Keratinocyte (primary cell): ENCODE data around the gene FAM193B. TPM values are rescaled to one million over a fixed set of nuclear protein-coding genes. Genes with fewer than 3 reads are reported as not detected.

Experiments used
- DNase-seq: peaks from one replicate; pipeline ENCODE4 v3.0.0-alpha.2; 2011; ENCODE audit warnings: low read depth, missing footprints, low spot score
- FAIRE-seq: peaks from 2 replicates; lab custom pipeline; 2011; peaks lifted over from hg19 to GRCh38; lab: Jason Lieb, UNC
- H2AFZ ChIP-seq: 2 replicates; pipeline ENCODE4 v1.6.0; 2012; ENCODE audit warnings: low read length, control low read depth, inconsistent platforms; ENCODE audit not compliant: control insufficient read depth
- H3K27ac ChIP-seq: 2 replicates; pipeline ENCODE4 v1.5.1; 2011; ENCODE audit warnings: low read length; ENCODE audit not compliant: control insufficient read depth, insufficient read depth
- H3K27me3 ChIP-seq: 3 replicates; pipeline ENCODE4 v1.6.0; 2011; ENCODE audit warnings: low read length; ENCODE audit not compliant: control insufficient read depth, insufficient read depth; ENCODE audit errors: extremely low read depth
- H3K36me3 ChIP-seq, 2 experiments: 2 replicates in 1 of 2; 3 replicates in 1 of 2; pipeline ENCODE4 v1.5.1; 2011; ENCODE audit warnings: low read length in 2 of 2, mild to moderate bottlenecking in 1 of 2; ENCODE audit not compliant: control insufficient read depth in 2 of 2, insufficient read depth in 2 of 2; ENCODE audit errors: extremely low read depth in 1 of 2
- H3K4me1 ChIP-seq: 3 replicates; pipeline ENCODE4 v1.5.1; 2011; ENCODE audit warnings: low read length; ENCODE audit not compliant: control insufficient read depth, insufficient read depth; ENCODE audit errors: extremely low read depth
- H3K4me2 ChIP-seq: 3 replicates; pipeline ENCODE4 v1.6.0; 2011; ENCODE audit warnings: low read depth, low read length; ENCODE audit not compliant: control insufficient read depth, insufficient read depth; ENCODE audit errors: extremely low read depth
- H3K4me3 ChIP-seq, 3 experiments: fragments of 200-600 bp in 1 of 3; sonication (generic) in 1 of 3; 2 replicates in 2 of 3; 3 replicates in 1 of 3; pipeline ENCODE4 v1.5.1; 2011 to 2016; ENCODE audit warnings: low read length in 3 of 3, mild to moderate bottlenecking in 3 of 3, control low read depth in 2 of 3, inconsistent platforms in 1 of 3, low read depth in 1 of 3, mixed read lengths in 1 of 3, mixed run types in 1 of 3, moderate library complexity in 1 of 3; ENCODE audit not compliant: control insufficient read depth in 2 of 3, insufficient read depth in 2 of 3; ENCODE audit errors: extremely low read depth in 1 of 3
- H3K79me2 ChIP-seq: 2 replicates; pipeline ENCODE4 v1.6.0; 2012; ENCODE audit warnings: low read length; ENCODE audit not compliant: control insufficient read depth, insufficient read depth
- H3K9ac ChIP-seq: 3 replicates; pipeline ENCODE4 v1.6.0; 2011; ENCODE audit warnings: low read length; ENCODE audit not compliant: control insufficient read depth, insufficient read depth; ENCODE audit errors: extremely low read depth
- H3K9me1 ChIP-seq: 3 replicates; pipeline ENCODE4 v1.6.0; 2011; ENCODE audit warnings: low read length; ENCODE audit not compliant: control insufficient read depth, insufficient read depth; ENCODE audit errors: extremely low read depth
- H3K9me3 ChIP-seq: 2 replicates; pipeline ENCODE4 v1.5.1; 2012; ENCODE audit warnings: low read depth, low read length; ENCODE audit not compliant: control insufficient read depth
- H4K20me1 ChIP-seq: 3 replicates; pipeline ENCODE4 v1.6.0; 2011; ENCODE audit warnings: low read length; ENCODE audit not compliant: control insufficient read depth, insufficient read depth; ENCODE audit errors: extremely low read depth
- EZH2 ChIP-seq: IDR thresholded peaks from one replicate; pipeline ENCODE4 v1.6.1; 2012; ENCODE audit warnings: inconsistent platforms, mild to moderate bottlenecking, low read length, moderate library complexity
- dilution Hi-C: fragments of 300-500 bp; cut with MboI; formaldehyde crosslinking; loops from one replicate; pipeline ENCODE4 v1.7.0; 2020; ENCODE audit warnings: low sequenced_read_pairs; ENCODE audit not compliant: extremely low pct_ligation_motif_present
- polyA plus RNA-seq, 5 experiments: library from polyadenylated mRNA; depleted of rRNA in 3 of 5; stranded (reverse) in 3 of 5; stranded (forward) in 1 of 5; unstranded in 1 of 5; fragments of >200 nt; gene quantifications; 1 replicate in 1 of 5; 2 replicates in 3 of 5; 3 replicates in 1 of 5; pipeline versions ENCODE4 v1.2.1 to v1.2.3, GENCODE V29; 2011 to 2012; ENCODE audit warnings: missing spikeins in 2 of 5, low read depth in 1 of 5, low replicate concordance in 1 of 5
- TF ChIP-seq, protein P1 (sequence below), 3 experiments: IDR thresholded peaks in 1 of 3; conservative IDR thresholded peaks in 1 of 3; optimal IDR thresholded peaks in 1 of 3; 2 replicates in 2 of 3; 3 replicates in 1 of 3; pipeline versions ENCODE3 to v1.5.1; 2011; ENCODE audit warnings: low read length in 3 of 3, mild to moderate bottlenecking in 3 of 3, moderate library complexity in 2 of 3, control low read depth in 1 of 3, inconsistent platforms in 1 of 3; ENCODE audit not compliant: insufficient read depth in 2 of 3; ENCODE audit errors: extremely low read depth in 1 of 3

Gene FAM193B
- polyA plus RNA-seq, 1 donor (not counting 4 experiments of a cell fraction or from before 2014, with no cell fraction given): 27.5 TPM

DNA sequence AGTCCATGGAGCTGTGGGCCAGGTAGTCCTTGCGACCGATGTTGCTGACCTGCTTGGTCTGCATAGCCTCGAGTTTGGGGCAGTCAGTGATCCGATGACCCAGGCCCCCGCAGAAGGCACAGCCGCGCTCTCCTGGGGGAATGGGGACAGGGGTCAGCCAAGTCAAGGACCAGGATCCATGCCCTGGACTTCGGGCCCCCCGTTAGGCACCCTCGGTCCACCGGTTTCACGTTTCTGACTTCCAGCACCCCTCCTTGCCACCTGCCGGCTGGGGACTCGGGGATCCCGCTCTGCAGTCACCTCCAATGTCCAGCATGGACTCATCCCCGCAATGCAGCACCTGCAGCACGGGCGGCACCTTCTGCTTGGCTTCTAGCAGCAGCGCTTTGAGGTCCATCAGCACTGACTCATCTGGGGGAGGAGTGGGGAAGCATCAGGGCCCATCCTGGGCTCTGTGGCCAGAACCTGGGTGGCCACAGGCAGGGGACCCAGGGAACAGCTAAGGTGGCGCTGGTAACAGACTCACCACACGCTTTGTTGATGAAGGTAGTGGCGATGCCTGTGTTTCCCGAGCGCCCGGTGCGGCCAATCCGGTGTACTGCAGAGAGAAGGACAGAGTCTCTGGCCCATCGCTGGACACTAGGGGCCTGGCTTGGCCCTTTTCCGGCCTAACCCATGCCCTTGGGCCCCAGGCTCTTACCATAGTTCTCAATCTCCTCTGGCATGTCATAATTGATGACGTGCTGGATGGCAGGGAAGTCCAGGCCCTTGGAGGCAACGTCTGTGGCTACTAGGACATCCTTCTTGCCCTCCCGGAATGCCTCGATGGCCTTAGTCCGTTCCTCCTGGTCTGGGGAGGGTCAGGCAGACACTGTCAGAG, 42.3 kb downstream of the FAM193B start:
- H3K27me3 ChIP-seq: no peaks in the 10 kb centered on the region
- no peak overlapping the region for H3K27ac ChIP-seq
- H3K4me3 ChIP-seq: no peak overlapping the region
- H3K9me1 ChIP-seq: no peaks in the 10 kb centered on the region
- peaks cover 24% of the 10 kb centered on the region for H3K79me2 ChIP-seq
- no peaks in the 10 kb centered on the region for H3K9me3 ChIP-seq
- DNase-seq: no peak
- no peak for TF ChIP-seq EZH2
- TF ChIP-seq, protein P1, sequence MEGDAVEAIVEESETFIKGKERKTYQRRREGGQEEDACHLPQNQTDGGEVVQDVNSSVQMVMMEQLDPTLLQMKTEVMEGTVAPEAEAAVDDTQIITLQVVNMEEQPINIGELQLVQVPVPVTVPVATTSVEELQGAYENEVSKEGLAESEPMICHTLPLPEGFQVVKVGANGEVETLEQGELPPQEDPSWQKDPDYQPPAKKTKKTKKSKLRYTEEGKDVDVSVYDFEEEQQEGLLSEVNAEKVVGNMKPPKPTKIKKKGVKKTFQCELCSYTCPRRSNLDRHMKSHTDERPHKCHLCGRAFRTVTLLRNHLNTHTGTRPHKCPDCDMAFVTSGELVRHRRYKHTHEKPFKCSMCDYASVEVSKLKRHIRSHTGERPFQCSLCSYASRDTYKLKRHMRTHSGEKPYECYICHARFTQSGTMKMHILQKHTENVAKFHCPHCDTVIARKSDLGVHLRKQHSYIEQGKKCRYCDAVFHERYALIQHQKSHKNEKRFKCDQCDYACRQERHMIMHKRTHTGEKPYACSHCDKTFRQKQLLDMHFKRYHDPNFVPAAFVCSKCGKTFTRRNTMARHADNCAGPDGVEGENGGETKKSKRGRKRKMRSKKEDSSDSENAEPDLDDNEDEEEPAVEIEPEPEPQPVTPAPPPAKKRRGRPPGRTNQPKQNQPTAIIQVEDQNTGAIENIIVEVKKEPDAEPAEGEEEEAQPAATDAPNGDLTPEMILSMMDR (optimal IDR thresholded peaks at IDR 0.05 in 1 of 3, IDR thresholded peaks at IDR 0.05 in 1 of 3, conservative IDR thresholded peaks at IDR 0.05 in 1 of 3; ENCODE audit: extremely low read depth in 1 of 3, insufficient read depth in 2 of 3, low read length in 3 of 3): no peak
- H3K36me3 ChIP-seq: peaks cover 33 to 43% of the 10 kb centered on the region in 2 experiments
- peaks cover 8% of the 10 kb centered on the region for H3K4me1 ChIP-seq
- H4K20me1 ChIP-seq: no peaks in the 10 kb centered on the region
- FAIRE-seq: no peak
- dilution Hi-C loops: no loop called here
- no peak overlapping the region for H2AFZ ChIP-seq
- no peak overlapping the region for H3K4me2 ChIP-seq
- H3K9ac ChIP-seq: no peak overlapping the region

DNA sequence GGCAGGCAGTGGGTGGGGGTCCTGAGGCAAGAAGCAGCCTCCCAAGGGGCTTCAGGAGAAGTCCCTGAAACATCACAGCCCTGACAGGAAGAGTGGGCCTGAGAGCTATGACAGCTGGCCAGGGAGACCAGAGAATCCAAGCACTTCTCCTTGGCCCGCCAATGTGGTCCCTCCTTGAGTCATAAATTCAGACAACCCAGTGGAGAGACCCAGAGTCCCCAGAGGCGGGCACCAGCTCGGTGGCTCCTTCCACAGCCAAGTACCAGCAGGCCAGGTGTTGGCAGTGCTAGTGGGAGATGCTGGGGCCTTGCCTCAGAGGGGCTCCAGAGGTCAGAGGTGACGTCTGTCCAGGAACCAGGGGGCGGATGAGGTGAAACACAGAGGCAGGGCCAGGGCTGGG, 43.2 kb downstream of the FAM193B start:
- Histone ChIP-seq H3K4me3 (no peak overlapping the region), H2AFZ (no peak overlapping the region), H3K27ac (no peak overlapping the region), H3K4me1 (peaks cover 8% of the 10 kb centered on the region), H3K9ac (no peak overlapping the region), H3K4me2 (no peak overlapping the region), H3K9me3 (no peaks in the 10 kb centered on the region), H3K36me3 (peaks cover 33 to 43% of the 10 kb centered on the region in 2 experiments), H3K27me3 (no peaks in the 10 kb centered on the region), H3K79me2 (peaks cover 19% of the 10 kb centered on the region), H4K20me1 (no peaks in the 10 kb centered on the region), H3K9me1 (no peaks in the 10 kb centered on the region)
- dilution Hi-C loops: no loop called here
- TF ChIP-seq, protein P1 (optimal IDR thresholded peaks at IDR 0.05 in 1 of 3, IDR thresholded peaks at IDR 0.05 in 1 of 3, conservative IDR thresholded peaks at IDR 0.05 in 1 of 3; ENCODE audit: extremely low read depth in 1 of 3, insufficient read depth in 2 of 3, low read length in 3 of 3): no peak
- no peak for TF ChIP-seq EZH2
- FAIRE-seq (no peak), DNase-seq (no peak)
